K562 (cell line): ENCODE data around the gene CCDC18.

Experiments used
- BHLHE40 ChIP-seq: IDR thresholded peaks from 2 replicates; pipeline ENCODE4 v1.6.1; 2011; ENCODE audit warnings: low read length, improper control_type of control experiment
- GATAD2A ChIP-seq: fragments of 450-650 bp; IDR thresholded peaks from 2 replicates; pipeline ENCODE4 v1.6.1; 2017
- MAFK ChIP-seq: IDR thresholded peaks from 2 replicates; pipeline ENCODE4 v1.6.1; 2011; ENCODE audit warnings: low read length, improper control_type of control experiment
- SMARCB1 ChIP-seq: IDR thresholded peaks from 2 replicates; pipeline ENCODE4 v1.6.1; 2011; ENCODE audit warnings: improper control_type of control experiment, low read depth; ENCODE audit not compliant: insufficient read length
- SREBF2 ChIP-seq: sonication (generic); formaldehyde crosslinking; IDR thresholded peaks from 2 replicates; pipeline ENCODE4 v1.4.0; 2020; ENCODE audit warnings: mild to moderate bottlenecking, missing genetic modification reagents
- YY1 ChIP-seq, 3 experiments: IDR thresholded peaks; 2 replicates each; pipeline ENCODE4 v1.6.1; 2011; ENCODE audit warnings: low read length in 2 of 3, mild to moderate bottlenecking in 2 of 3, moderate library complexity in 2 of 3, borderline replicate concordance in 1 of 3, control low read depth in 1 of 3, low read depth in 1 of 3; ENCODE audit not compliant: insufficient read depth in 3 of 3, insufficient replicate concordance in 2 of 3, control insufficient read depth in 1 of 3, insufficient read length in 1 of 3; ENCODE audit errors: extremely low read depth in 1 of 3

- TF ChIP-seq MAFK (no peak), SMARCB1 (no peak), YY1 (IDR thresholded peaks at IDR 0.05; ENCODE audit: borderline replicate concordance in 1 of 3, control insufficient read depth in 1 of 3, extremely low read depth in 1 of 3, insufficient read depth in 3 of 3, insufficient read length in 1 of 3, insufficient replicate concordance in 2 of 3, low read depth in 1 of 3, low read length in 2 of 3) (no peak), BHLHE40 (no peak), GATAD2A (no peak), SREBF2 (CRISPR knock-in tag) (no peak)
Measured at GRCh38 chr1:93306920-93307319, 126.4 kb downstream of the CCDC18 start.
